VCaP (cell line): Measurements from ENCODE around the gene OSBPL6.
A peak's percentile ranks its signal among the peaks of the same experiment; 100 is the strongest.
"Not testable (repeated sequence)": the region's sequence is repeated elsewhere in the genome, so short reads cannot be mapped to it uniquely, and the experiment has no call there.

ENCODE experiments used
- H3K27ac ChIP-seq: fragments of 450-650 bp; 2 replicates; pipeline ENCODE4 v1.5.1; 2017
- TF ChIP-seq, protein P1 (sequence below): fragments of 450-650 bp; conservative IDR thresholded peaks from 2 replicates; pipeline ENCODE4 v1.5.1; 2017; ENCODE audit warnings: mild to moderate bottlenecking, moderate library complexity

Gene OSBPL6

DNA sequence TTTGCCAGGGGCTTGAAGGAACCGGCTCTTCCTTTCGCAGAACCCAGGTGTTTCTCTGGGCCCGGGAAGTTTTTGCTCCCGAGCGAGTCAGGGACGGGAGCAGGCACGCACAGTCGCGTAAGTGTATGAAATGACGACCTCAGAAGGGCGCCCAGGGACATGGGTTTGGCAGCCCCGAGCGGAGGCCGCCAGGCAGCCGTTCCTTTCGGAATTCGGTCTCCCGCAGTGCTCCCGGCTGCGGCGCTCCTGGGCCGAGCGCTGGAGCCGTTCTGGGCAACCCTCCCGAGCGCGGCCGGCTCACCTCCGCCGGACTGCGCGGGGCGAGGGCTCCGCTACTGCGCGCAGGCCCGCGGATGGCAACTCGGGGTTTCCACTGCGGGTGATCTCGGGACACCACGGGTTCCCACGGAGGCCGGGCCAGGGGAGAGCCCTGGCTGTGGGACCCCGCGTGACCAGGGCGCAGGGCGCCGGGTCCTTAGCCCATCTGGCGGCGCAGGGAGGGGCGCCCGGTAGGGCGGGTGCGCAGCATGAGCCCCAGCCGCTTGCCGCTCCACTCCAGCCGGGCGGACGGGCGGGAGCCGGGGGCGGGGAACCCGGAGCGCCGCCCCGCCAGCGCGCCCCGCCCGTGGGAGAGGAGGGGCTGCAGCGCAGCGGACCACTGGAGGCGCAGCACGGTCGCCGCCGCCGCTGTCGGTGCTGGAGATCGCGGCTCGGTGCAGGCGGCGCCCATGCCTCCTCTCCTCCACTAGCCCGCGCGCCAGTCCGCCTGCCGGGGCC lies at the start of gene OSBPL6:
OSBPL6 (plus strand) TSS at position 690 of the 777 bp plus-strand sequence. CDS start 111,673 bp downstream, outside the sequence.
- TF ChIP-seq, protein P1, sequence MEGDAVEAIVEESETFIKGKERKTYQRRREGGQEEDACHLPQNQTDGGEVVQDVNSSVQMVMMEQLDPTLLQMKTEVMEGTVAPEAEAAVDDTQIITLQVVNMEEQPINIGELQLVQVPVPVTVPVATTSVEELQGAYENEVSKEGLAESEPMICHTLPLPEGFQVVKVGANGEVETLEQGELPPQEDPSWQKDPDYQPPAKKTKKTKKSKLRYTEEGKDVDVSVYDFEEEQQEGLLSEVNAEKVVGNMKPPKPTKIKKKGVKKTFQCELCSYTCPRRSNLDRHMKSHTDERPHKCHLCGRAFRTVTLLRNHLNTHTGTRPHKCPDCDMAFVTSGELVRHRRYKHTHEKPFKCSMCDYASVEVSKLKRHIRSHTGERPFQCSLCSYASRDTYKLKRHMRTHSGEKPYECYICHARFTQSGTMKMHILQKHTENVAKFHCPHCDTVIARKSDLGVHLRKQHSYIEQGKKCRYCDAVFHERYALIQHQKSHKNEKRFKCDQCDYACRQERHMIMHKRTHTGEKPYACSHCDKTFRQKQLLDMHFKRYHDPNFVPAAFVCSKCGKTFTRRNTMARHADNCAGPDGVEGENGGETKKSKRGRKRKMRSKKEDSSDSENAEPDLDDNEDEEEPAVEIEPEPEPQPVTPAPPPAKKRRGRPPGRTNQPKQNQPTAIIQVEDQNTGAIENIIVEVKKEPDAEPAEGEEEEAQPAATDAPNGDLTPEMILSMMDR, result peak; percentile 48
- H3K27ac ChIP-seq, result peak within 1 kb of the TSS; percentile 85

GRCh38 chr2:178152033-178152432 lies 42.3 kb upstream of the OSBPL6 start:
- H3K27ac ChIP-seq, result peak overlapping the region; percentile 16; the same call in 1 of the 2 replicates
- TF ChIP-seq, protein P1, result no peak

GRCh38 chr2:178152542-178152941 lies 41.8 kb upstream of the OSBPL6 start:
- TF ChIP-seq, protein P1, result no peak

DNA sequence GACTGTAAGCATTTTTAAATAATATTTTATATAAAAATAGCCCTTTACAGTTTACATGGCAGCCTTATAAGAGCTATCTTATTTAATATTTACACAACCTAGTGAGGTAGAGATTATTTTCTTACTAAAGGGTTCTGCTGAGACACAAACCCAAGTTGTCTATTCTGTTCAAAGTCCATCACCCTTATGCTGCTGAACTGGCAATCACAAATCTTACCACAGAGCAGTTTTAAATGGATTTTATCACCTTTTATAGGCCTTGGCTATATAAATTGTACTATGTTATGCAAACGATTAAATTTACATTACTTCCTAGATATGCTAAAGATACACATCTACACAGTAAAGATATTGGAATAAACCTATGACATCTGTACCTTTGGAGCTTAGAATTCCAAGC lies 41.3 kb upstream of the OSBPL6 start:
- no peak overlapping the region for H3K27ac ChIP-seq
- TF ChIP-seq, protein P1, result no peak

More at GRCh38 chr2:178152542-178152941, 41.8 kb upstream of the OSBPL6 start:
- H3K27ac ChIP-seq, result peak overlapping the region; percentile 16; the same call in 1 of the 2 replicates

DNA sequence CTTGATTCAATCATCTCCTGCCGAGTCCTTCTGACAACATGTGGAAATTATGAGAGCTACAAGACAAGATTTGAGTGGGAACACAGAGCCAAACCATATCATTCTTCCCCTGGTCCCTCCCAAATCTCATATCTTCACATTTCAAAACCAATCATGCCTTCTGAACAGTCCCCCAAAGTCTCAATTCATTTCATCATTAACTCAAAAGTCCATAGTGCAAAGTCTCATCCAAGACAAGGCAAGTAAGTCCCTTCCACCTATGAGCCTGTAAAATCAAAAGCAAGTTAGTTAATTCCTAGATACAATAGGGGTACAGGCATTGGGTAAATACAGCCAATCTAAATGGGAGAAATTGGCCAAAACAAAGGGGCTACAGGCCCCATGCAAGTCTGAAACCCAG lies 40.4 kb upstream of the OSBPL6 start:
- H3K27ac ChIP-seq, result not testable (repeated sequence)

GRCh38 chr2:178155524-178155923 lies 38.8 kb upstream of the OSBPL6 start:
- TF ChIP-seq, protein P1, result no peak
- no peak overlapping the region for H3K27ac ChIP-seq

DNA sequence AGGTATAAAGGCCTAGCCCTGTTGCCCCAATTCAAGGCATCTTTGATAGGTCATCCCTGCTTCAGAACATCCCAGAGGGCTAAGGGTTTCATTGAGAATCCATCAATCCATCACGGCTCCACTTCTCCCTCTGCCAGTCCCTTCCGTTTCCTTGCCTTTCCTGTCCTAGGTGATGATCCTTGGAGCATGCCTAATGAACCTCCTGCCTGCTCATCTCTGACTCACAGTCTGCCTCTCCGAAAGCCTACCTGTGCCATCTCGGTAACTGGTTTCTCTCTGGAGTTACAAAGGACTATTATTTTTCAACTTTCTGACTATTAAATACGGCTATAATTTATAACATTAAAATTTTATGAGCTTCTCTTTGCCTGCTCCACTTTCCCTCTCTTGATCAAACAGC lies 36.7 kb upstream of the OSBPL6 start:
- TF ChIP-seq, protein P1, result no peak
- H3K27ac ChIP-seq, result no peak overlapping the region

- H3K27ac ChIP-seq, result no peak overlapping the region
- TF ChIP-seq, protein P1, result no peak
These were observed 34.3 kb upstream of the OSBPL6 start for GRCh38 chr2:178159966-178160365.
